Fibroblast of gingiva (primary cell): ENCODE measurements around the gene LHX4.

Experiments used
- DNase-seq: peaks from one replicate; pipeline ENCODE4 v3.0.0-alpha.2; 2011; ENCODE audit warnings: low read depth

Gene LHX4

GRCh38 chr1:180197231-180197630 is 32.8 kb upstream of the LHX4 start:
- DNase-seq = no peak

GRCh38 chr1:180198196-180198595 is 31.9 kb upstream of the LHX4 start:
- no peak for DNase-seq

GRCh38 chr1:180198611-180199010 is 31.5 kb upstream of the LHX4 start:
- DNase-seq = no peak

- no peak for DNase-seq
Observed at GRCh38 chr1:180199018-180199417, 31.0 kb upstream of the LHX4 start.

- DNase-seq = no peak
Observed at GRCh38 chr1:180201451-180202200, 28.4 kb upstream of the LHX4 start.

- DNase-seq = peak; percentile 13
Observed at GRCh38 chr1:180202588-180202987, 27.5 kb upstream of the LHX4 start.

- DNase-seq = no peak
Observed at GRCh38 chr1:180204231-180204630, 25.8 kb upstream of the LHX4 start.

- no peak for DNase-seq
Observed at GRCh38 chr1:180206581-180206980, 23.5 kb upstream of the LHX4 start.

- no peak for DNase-seq
Observed at GRCh38 chr1:180208264-180208663, 21.8 kb upstream of the LHX4 start.

- no peak for DNase-seq
Observed at GRCh38 chr1:180210008-180210620, 19.9 kb upstream of the LHX4 start.

GRCh38 chr1:180211156-180211859 is 18.8 kb upstream of the LHX4 start:
- no peak for DNase-seq

GRCh38 chr1:180211860-180212229 is 18.2 kb upstream of the LHX4 start:
- DNase-seq = no peak

GRCh38 chr1:180213401-180214170 is 16.5 kb upstream of the LHX4 start:
- DNase-seq = no peak

GRCh38 chr1:180215856-180216625 is 14.0 kb upstream of the LHX4 start:
- no peak for DNase-seq

GRCh38 chr1:180217006-180217405 is 13.1 kb upstream of the LHX4 start:
- DNase-seq = no peak

GRCh38 chr1:180218806-180219765 is 11.0 kb upstream of the LHX4 start:
- no peak for DNase-seq

- no peak for DNase-seq
Observed at GRCh38 chr1:180219776-180220175, 10.3 kb upstream of the LHX4 start.

GRCh38 chr1:180221462-180221861 is 8.6 kb upstream of the LHX4 start:
- peak; percentile 54 for DNase-seq

- no peak for DNase-seq
Observed at GRCh38 chr1:180224902-180225301, 5.2 kb upstream of the LHX4 start.

- DNase-seq = no peak
Observed at GRCh38 chr1:180225403-180225802, 4.7 kb upstream of the LHX4 start.
